GM19328 (cell line): ENCODE data around the gene DEFB131A.
"Not testable (repeated sequence)": the region's sequence is repeated elsewhere in the genome, so short reads cannot be mapped to it uniquely, and the experiment has no call there.

Experiments used
- ATAC-seq: cut with Tn5 transposase; IDR thresholded peaks from one replicate; pipeline ENCODE4 v1.9.1; 2021; ENCODE audit warnings: mild to moderate bottlenecking, moderate library complexity; ENCODE audit not compliant: unreplicated experiment

Gene DEFB131A

DNA sequence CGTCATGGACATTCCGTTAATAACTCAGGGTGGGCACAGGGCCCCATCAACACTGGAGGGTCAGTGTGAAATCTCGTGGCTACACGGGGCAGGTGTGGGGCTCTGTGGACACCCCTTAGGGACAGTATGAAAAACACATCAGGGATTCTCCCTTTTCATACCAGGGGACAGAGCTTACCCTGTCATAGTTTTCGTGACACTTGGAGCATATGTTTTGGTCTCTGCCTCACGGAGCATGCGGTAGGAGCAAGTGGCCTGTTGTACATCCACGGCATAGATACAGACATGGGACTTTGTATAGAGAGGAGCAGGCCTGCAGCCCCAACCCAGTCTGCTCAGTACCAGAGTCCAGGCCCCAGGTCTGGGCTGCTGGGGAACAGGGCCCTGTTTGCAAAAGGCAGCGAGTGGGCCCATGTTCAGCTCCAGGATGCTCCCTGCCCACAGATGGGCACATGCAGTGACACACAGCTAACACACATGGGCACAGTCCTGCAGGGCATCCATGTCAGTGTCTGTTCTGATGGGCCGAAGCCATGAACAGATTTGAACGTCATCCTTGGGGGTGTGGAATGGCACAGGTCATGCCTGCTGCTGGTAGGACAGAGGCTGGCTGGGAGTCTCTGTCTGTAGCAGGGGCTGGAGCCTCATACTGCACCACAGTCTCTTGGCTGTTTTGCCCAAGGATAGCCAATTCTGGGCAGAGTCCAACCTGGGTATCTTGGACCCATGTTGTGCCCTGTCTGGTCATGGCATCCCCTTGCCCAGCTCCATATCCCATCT, 50.2 kb downstream of the DEFB131A start:
- ATAC-seq: not testable (repeated sequence)

DNA sequence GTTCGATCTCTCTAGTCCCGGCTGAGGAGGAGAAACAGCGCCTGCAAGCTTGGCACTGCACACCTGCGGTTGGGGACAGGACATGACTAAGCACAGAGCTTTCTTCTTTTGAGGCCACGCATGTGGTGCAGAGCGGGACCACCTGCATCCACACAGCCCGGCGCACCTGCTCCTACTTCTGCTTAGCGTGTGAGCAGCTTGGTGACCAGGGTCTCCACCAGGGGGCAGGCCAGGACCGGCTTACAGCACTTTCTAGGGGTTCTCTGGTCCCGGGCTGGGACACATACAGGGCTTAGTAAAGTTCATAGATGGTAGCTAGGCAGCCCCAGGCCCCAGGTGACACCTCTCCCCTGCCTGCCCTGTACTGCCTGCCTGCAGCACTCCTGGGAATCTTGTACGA, 51.2 kb downstream of the DEFB131A start:
- ATAC-seq: not testable (repeated sequence)

DNA sequence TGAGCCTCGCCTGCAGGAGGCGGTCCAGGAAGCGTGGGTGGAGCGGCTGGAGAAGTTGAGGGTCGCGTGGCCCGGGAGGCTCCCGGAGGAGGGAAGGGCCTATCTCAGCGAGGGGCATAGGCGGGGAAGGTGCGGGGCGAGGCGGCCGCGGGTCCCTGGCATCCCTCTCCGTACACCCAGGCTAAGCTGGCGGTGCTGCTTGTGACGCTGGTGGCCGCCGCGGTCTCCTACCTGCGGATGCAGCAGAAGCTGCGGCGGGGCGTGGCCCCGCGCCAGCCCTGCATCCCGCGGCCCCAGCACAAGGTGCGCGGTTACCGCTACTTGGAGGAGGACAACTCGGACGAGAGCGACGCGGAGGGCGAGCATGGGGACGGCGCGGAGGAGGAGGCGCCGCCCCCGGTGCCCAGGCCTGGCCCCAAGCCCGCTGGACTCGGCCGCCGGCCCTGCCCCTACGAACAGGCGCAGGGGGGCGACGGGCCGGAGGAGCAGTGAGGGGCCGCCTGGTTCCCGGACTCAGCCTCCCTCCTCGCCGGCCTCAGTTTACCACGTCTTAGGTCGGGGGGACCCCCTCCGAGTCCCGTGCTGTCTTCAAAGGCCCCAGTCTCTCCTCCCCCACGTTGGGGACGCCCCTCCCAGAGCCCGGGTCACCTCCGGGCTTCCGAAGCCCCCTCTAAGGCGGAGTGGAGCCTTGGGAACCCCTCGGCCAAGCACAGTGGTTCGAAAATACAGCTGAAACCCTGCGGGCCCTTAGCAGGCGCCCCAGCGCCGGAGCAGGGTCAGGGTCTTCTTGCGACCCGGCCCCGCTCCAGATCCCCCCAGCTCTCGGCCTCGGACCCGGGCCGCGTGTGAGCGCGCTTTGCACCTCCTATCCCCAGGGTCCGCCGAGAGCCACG, 53.6 kb downstream of the DEFB131A start:
- ATAC-seq: not testable (repeated sequence)

DNA sequence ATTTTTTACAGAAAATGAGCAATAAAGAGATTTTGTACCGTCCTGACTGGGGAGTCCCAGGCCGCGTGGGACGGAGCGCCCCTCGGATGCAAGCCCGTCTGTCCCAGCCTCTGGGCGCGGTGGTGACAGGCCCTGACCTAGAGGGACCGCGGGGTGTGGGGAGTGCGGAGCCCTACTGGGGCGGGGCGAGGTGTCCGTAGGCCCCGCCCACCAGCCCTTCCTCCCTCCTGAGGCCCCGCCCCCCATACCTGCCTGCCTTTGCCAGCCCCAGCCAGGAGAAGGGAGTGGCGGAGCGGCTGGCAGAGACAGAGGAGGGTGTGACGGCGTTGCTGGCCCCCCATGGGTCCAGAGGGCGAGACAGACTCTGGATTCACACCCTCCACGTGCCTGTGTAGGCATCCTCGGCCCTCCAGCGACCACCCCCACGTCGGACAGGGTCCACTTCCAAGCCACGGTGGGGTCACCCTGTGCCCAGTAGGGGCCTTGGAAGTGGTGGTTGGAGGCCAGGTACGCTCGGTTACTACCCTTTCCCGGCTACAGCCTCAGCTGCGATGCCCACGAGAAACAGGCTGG, 54.3 kb downstream of the DEFB131A start:
- not testable (repeated sequence) for ATAC-seq

DNA sequence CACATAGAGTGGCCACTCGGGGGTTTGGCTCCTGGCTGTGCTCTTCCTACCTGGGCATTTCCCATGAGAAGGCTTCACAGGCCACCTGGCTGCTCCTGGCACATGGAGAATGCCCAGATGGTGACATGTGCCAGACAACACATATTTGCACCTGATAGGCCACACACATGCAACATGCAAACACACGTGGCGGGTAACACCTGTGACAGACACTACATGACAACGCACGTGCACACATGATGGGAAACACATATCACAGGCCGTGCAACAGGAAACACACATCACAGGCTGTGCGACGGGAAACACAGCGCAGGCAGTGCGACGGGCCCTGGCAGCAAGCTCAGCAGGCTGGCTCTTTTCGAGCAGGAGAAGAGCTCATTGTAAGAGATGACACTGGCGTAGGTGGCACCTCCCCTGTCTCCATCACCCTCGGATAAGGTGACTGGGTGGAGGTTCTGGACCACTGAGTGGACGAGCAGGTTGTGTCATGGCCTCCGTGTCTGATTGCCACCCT, 55.8 kb downstream of the DEFB131A start:
- ATAC-seq: not testable (repeated sequence)
